CD4-positive, alpha-beta memory T cell (primary cell): Measurements from ENCODE around the gene SPTSSB. TPM values are rescaled to one million over a fixed set of nuclear protein-coding genes. Genes with fewer than 3 reads are reported as not detected.

Source experiments
- CTCF ChIA-PET: fragments of 350-600 bp; sonication (Branson Sonifier 250); formaldehyde crosslinking; loops from one replicate; lab custom pipeline; 2021; ENCODE audit warnings: inconsistent platforms; ENCODE audit not compliant: partially characterized antibody; lab: Charles Lee
- POLR2A ChIA-PET: fragments of 350-600 bp; sonication (Branson Sonifier 250); formaldehyde crosslinking; loops from one replicate; lab custom pipeline; 2021; ENCODE audit not compliant: partially characterized antibody; lab: Charles Lee
- DNase-seq, 5 donors: peaks; one replicate each; pipeline versions ENCODE4 v3.0.0 to v3.0.0-alpha.2; 2020 to 2022; ENCODE audit warnings: mixed read lengths in 1 of 5
- H3K27ac ChIP-seq: one replicate; pipeline ENCODE4 v1.7.0; 2013; ENCODE audit warnings: low read depth, low read length
- H3K27me3 ChIP-seq: 2 replicates; pipeline ENCODE4 v1.7.0; 2013; ENCODE audit warnings: mild to moderate bottlenecking, low read length, moderate library complexity; ENCODE audit not compliant: insufficient read depth
- H3K36me3 ChIP-seq: 2 replicates; pipeline ENCODE4 v1.7.0; 2013; ENCODE audit warnings: mild to moderate bottlenecking, low read length, moderate library complexity; ENCODE audit not compliant: insufficient read depth
- H3K4me1 ChIP-seq: 2 replicates; pipeline ENCODE4 v1.7.0; 2013; ENCODE audit warnings: mild to moderate bottlenecking, low read length, moderate library complexity; ENCODE audit not compliant: insufficient read depth
- H3K4me3 ChIP-seq, 2 donors: one replicate each; pipeline ENCODE4 v1.7.0; 2013; ENCODE audit warnings: low read length in 2 of 2, mild to moderate bottlenecking in 1 of 2
- H3K9me3 ChIP-seq, 2 donors: one replicate each; pipeline ENCODE4 v1.7.0; 2013; ENCODE audit warnings: low read length in 2 of 2, control low read depth in 1 of 2; ENCODE audit not compliant: control insufficient read depth in 1 of 2
- H3K27ac Mint-ChIP-seq, 7 donors: one replicate each; pipeline ENCODE4 v1.8.0; 2020 to 2021; ENCODE audit warnings: mixed read lengths in 7 of 7, mild to moderate bottlenecking in 6 of 7, inconsistent platforms in 3 of 7, moderate library complexity in 3 of 7
- H3K27me3 Mint-ChIP-seq, 2 donors: one replicate each; pipeline ENCODE4 v1.8.0; 2020 to 2021; ENCODE audit warnings: mixed read lengths in 2 of 2
- H3K36me3 Mint-ChIP-seq, 2 donors: one replicate each; pipeline ENCODE4 v1.8.0; 2020 to 2021; ENCODE audit warnings: mixed read lengths in 2 of 2, inconsistent platforms in 1 of 2, mild to moderate bottlenecking in 1 of 2
- H3K4me1 Mint-ChIP-seq, 4 donors: one replicate each; pipeline ENCODE4 v1.8.0; 2020 to 2021; ENCODE audit warnings: mixed read lengths in 4 of 4, mild to moderate bottlenecking in 1 of 4
- H3K4me3 Mint-ChIP-seq, 8 donors: one replicate each; pipeline ENCODE4 v1.8.0; 2020 to 2021; ENCODE audit warnings: mixed read lengths in 8 of 8, mild to moderate bottlenecking in 7 of 8, moderate library complexity in 6 of 8, inconsistent platforms in 3 of 8
- H3K9me3 Mint-ChIP-seq, 8 donors: one replicate each; pipeline ENCODE4 v1.8.0; 2020 to 2021; ENCODE audit warnings: mixed read lengths in 8 of 8, mild to moderate bottlenecking in 5 of 8, inconsistent platforms in 3 of 8, moderate library complexity in 1 of 8
- intact Hi-C: fragments of 100-400 bp; cut with micrococcal nuclease; formaldehyde crosslinking; loops from one replicate; pipeline ENCODE4 v1.15.1; 2023
- polyA plus RNA-seq, 2 donors: library from polyadenylated mRNA; unstranded; fragments of 300-500 nt; fragmentation: Illumina TruSeq; gene quantifications; one replicate each; pipeline ENCODE4 v1.2.3, GENCODE V29; 2021
- total RNA-seq, 2 experiments: library from RNA; stranded (reverse); gene quantifications; one replicate each; pipeline ENCODE4 v1.2.3, GENCODE V29; 2021

Gene SPTSSB
- total and polyA plus RNA-seq, 4 experiments from 2014 or later: 0.08 to 0.79 TPM; not detected in 2

DNA sequence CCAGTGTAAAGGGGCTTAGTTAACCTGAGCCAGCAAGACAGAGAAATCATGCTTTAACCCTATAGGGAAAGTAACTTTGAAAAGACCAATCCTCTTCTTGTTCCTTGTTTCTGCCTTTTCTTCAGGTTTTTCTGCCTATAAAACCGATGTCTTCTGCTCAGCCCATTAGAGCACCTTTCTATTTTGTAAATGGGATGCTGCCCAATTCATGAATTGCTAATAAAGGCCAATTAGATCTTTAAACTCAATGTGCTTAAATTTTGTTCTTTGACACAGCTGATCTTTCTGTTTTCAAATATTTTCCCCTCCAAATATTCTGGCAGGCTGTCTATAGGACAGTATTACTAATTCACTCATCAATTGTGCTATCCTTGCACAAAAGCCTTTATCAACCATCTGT lies 33.8 kb upstream of the SPTSSB start:
- H3K4me1 ChIP-seq: peaks cover 25% of the 10 kb centered on the region
- intact Hi-C loops: loop anchor here (5.0 to 10.0 kb wide), 2 partner anchors 33 to 650 kb away; partner anchors contain the start of genes PPM1L and SPTSSB
- H3K9me3 Mint-ChIP-seq: peaks cover 0 to 3% (median 0%) of the 10 kb centered on the region in 8 donors
- H3K4me3 Mint-ChIP-seq: no peak overlapping the region
- H3K9me3 ChIP-seq: no peaks in the 10 kb centered on the region
- peaks cover 20 to 34% (median 27%) of the 10 kb centered on the region in 4 donors for H3K4me1 Mint-ChIP-seq
- no peak overlapping the region for H3K27ac ChIP-seq
- ChIA-PET POLR2A (no interaction called here), CTCF (interaction anchor here (1.4 to 6.2 kb wide), 3 partner anchors 34 to 130 kb away, joined by 3 to 51 read pairs (median 23); partner anchors contain the start of gene SPTSSB)
- no peaks in the 10 kb centered on the region for H3K36me3 ChIP-seq
- DNase-seq: no peak
- no peaks in the 10 kb centered on the region for H3K27me3 ChIP-seq
- H3K36me3 Mint-ChIP-seq: no peaks in the 10 kb centered on the region
- H3K4me3 ChIP-seq: no peak overlapping the region
- no peak overlapping the region for H3K27ac Mint-ChIP-seq
- H3K27me3 Mint-ChIP-seq: no peaks in the 10 kb centered on the region

DNA sequence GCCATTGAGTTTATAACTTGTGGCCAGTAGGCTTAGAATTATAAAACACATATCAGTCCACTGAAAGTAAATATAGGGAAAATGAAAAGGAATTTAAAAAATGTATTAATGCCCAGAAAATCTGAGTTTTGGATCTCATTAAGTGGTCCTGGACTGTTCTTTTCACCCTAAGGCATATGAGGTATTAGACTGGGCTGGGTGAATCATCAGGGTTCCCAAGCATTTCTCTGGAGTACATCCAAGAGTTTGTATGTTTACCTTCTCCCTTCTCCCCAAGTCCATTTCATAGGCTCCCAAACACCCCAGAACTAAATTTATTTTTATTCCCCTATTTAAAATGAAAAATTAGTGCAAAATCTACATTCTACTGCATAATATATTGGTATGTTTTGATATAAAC lies 31.9 kb upstream of the SPTSSB start:
- H3K4me1 ChIP-seq: peaks cover 25% of the 10 kb centered on the region
- H3K4me3 Mint-ChIP-seq: no peak overlapping the region
- no peaks in the 10 kb centered on the region for H3K9me3 ChIP-seq
- intact Hi-C loops: loop anchor here (10.0 kb wide), 1 partner anchor 648 kb away; the partner anchor contains the start of gene PPM1L
- no peaks in the 10 kb centered on the region for H3K27me3 ChIP-seq
- no peak overlapping the region for H3K27ac Mint-ChIP-seq
- H3K4me1 Mint-ChIP-seq: peaks cover 17 to 38% (median 29%) of the 10 kb centered on the region in 4 donors
- H3K36me3 ChIP-seq: no peaks in the 10 kb centered on the region
- H3K27ac ChIP-seq: no peak overlapping the region
- no peaks in the 10 kb centered on the region for H3K36me3 Mint-ChIP-seq
- no peak for DNase-seq
- POLR2A ChIA-PET: no interaction called here
- H3K27me3 Mint-ChIP-seq: no peaks in the 10 kb centered on the region
- peaks cover 0 to 7% (median 3%) of the 10 kb centered on the region in 8 donors for H3K9me3 Mint-ChIP-seq
- CTCF ChIA-PET: no interaction called here
- no peak overlapping the region for H3K4me3 ChIP-seq

DNA sequence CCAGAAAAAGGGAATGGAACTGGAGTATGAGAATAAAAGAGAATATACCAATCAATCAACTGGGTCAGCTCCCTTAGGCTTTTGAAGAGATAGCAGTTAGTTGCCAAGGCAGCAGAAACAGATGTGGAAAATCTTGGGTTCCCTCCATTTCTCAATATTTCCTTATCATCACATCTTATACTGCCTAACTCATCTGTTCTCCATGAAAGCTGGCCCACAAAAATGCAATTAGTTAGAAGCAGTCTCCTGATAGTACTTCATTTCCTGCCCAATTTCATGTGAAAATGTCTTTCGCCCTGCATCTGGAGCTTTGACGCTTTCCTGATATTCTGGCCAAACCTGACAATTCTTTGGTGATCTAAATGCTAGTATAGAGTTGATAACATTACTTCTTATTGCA lies 30.1 kb upstream of the SPTSSB start:
- no peak overlapping the region for H3K27ac Mint-ChIP-seq
- Histone ChIP-seq H3K36me3 (no peaks in the 10 kb centered on the region), H3K9me3 (no peaks in the 10 kb centered on the region), H3K4me3 (no peak overlapping the region), H3K27ac (no peak overlapping the region), H3K27me3 (no peaks in the 10 kb centered on the region), H3K4me1 (peaks cover 12% of the 10 kb centered on the region)
- no peaks in the 10 kb centered on the region for H3K27me3 Mint-ChIP-seq
- ChIA-PET CTCF (interaction anchor here (1.1 to 1.9 kb wide), 3 partner anchors 96 to 130 kb away, joined by 3 to 5 read pairs (median 5); no protein-coding TSS in a partner anchor), POLR2A (interaction anchor here (1.5 kb wide), 1 partner anchor 10 kb away, joined by 6 read pairs; no protein-coding TSS in a partner anchor)
- no peaks in the 10 kb centered on the region for H3K36me3 Mint-ChIP-seq
- no peak for DNase-seq
- H3K9me3 Mint-ChIP-seq: peaks cover 0 to 10% (median 3%) of the 10 kb centered on the region in 8 donors
- H3K4me3 Mint-ChIP-seq: no peak overlapping the region
- peaks cover 14 to 38% (median 30%) of the 10 kb centered on the region in 4 donors for H3K4me1 Mint-ChIP-seq
- intact Hi-C loops: loop anchor here (10.0 kb wide), 1 partner anchor 647 kb away; the partner anchor contains the start of gene PPM1L

DNA sequence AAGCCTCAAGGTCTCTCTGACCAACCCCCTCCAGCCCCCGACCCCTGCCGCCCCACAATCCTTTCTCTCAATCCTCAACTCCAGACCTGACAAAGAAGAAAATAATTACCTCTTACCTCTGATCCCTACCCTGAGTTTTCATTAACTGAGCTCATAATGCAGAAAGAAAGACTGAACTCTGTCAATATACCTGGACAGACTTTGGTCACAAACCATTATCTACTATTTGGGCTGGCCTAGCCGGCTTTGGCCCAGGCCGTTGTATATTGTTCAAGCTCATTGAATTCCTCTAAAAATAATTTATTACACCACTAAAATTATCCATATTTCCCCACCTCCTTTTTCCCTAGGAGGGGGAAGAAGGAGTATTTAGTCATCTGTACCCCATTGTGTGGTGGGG lies 29.3 kb upstream of the SPTSSB start:
- Histone ChIP-seq H3K27ac (no peak overlapping the region), H3K4me1 (peaks cover 11% of the 10 kb centered on the region), H3K9me3 (no peaks in the 10 kb centered on the region), H3K36me3 (no peaks in the 10 kb centered on the region), H3K27me3 (no peaks in the 10 kb centered on the region), H3K4me3 (no peak overlapping the region)
- ChIA-PET POLR2A (interaction anchor here (1.5 kb wide), 1 partner anchor 9 kb away, joined by 6 read pairs; no protein-coding TSS in a partner anchor), CTCF (interaction anchor here (1.4 kb wide), 1 partner anchor 96 kb away, joined by 5 read pairs; no protein-coding TSS in a partner anchor)
- DNase-seq: no peak
- Mint-ChIP-seq H3K27ac (peak overlapping the region in 1 of 7 donors; percentile 1), H3K4me3 (no peak overlapping the region), H3K27me3 (no peaks in the 10 kb centered on the region), H3K36me3 (no peaks in the 10 kb centered on the region), H3K9me3 (peaks cover 0 to 10% (median 3%) of the 10 kb centered on the region in 8 donors), H3K4me1 (peaks cover 13 to 38% (median 28%) of the 10 kb centered on the region in 4 donors)
- intact Hi-C loops: loop anchor here (10.0 kb wide), 1 partner anchor 646 kb away; the partner anchor contains the start of gene PPM1L

DNA sequence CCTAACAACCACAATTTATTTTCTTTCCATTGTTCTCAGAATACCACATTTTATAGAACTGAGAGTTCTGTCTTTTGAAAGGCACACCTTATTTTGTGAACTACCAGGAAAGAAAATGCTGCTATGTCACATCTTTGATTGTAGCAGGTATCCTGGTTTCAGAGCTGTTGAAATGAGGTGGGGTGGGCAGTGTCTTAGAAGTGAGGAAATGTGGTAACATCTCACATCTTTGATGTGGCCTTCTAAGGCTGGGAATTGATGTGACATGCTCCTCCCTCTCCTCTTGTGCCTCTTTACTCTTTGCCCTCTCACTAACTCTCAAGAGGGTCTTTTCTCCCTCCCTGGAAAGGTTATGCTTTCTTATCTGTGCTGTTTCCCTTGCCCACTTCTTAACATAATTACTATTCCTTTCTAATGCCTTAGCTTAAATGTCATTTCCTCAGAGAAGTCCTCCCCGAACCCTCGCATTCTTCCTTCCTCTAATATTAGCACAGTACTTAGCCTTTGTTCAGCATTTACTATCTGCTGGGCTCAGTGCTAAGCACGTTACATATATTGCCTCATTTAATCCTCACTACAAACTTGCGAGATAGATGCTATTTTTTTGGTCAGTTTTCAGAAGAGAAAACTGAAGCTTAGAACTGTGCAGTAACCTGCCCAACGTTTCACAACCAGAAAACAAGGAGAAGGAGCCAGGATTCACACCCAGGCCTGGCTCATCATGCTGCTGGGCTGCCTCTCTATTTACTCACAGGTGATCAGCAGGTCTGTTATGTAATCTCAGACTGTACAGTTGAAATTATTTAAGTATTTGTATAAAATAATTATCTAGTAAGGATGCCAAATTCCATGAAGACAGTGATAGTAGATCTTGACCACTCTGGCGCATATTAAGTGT lies 24.0 kb upstream of the SPTSSB start:
- POLR2A ChIA-PET: interaction anchor here (0.6 to 1.2 kb wide), 3 partner anchors 45 to 85 kb away, joined by 3 to 5 read pairs (median 3); no protein-coding TSS in a partner anchor
- Mint-ChIP-seq H3K27me3 (peaks cover 0 to 5% of the 10 kb centered on the region in 2 donors), H3K4me3 (peak overlapping the region; percentile 33 to 76 (median 65)), H3K9me3 (peaks cover 0 to 10% (median 1%) of the 10 kb centered on the region in 8 donors), H3K27ac (peak overlapping the region in 6 of 7 donors; percentile 1 to 67 (median 40)), H3K36me3 (no peaks in the 10 kb centered on the region), H3K4me1 (peaks cover 37 to 69% (median 55%) of the 10 kb centered on the region in 4 donors)
- Histone ChIP-seq H3K4me1 (peaks cover 42% of the 10 kb centered on the region), H3K4me3 (no peak overlapping the region), H3K9me3 (no peaks in the 10 kb centered on the region), H3K27ac (no peak overlapping the region), H3K36me3 (no peaks in the 10 kb centered on the region), H3K27me3 (no peaks in the 10 kb centered on the region)
- CTCF ChIA-PET: interaction anchor here (1.0 to 4.6 kb wide), 4 partner anchors 11 to 89 kb away, joined by 3 to 21 read pairs (median 8); no protein-coding TSS in a partner anchor
- intact Hi-C loops: loop anchor here (1.0 to 5.0 kb wide), 3 partner anchors 24 to 85 kb away; partner anchors contain the start of gene SPTSSB
- DNase-seq: peak in 4 of 5 donors; percentile 59 to 72 (median 70)

DNA sequence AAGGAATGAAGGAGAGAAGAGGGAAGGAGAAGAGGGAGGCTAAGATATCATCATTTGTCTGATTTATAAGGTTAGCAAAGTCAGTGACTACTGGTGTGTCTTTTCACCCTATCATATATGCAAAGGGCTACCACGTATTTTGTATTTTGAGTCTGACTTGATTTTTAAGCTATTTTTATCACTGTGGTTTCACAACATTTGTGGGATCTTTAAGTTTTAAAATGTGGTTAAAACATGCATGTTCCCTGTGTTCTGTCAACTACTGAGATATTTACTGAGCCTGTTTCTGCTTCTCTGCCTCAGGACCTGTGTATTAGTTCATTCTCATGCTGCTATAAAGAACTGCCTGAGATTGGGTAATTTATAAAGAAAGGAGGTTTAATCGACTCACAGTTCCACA lies 22.5 kb upstream of the SPTSSB start:
- Histone ChIP-seq H3K4me3 (no peak overlapping the region), H3K36me3 (no peaks in the 10 kb centered on the region), H3K27me3 (no peaks in the 10 kb centered on the region), H3K9me3 (no peaks in the 10 kb centered on the region), H3K4me1 (peaks cover 42% of the 10 kb centered on the region), H3K27ac (no peak overlapping the region)
- Mint-ChIP-seq H3K4me1 (peaks cover 37 to 67% (median 55%) of the 10 kb centered on the region in 4 donors), H3K36me3 (no peaks in the 10 kb centered on the region), H3K4me3 (peak overlapping the region in 6 of 8 donors; percentile 35 to 76 (median 56)), H3K27ac (peak overlapping the region in 5 of 7 donors; percentile 1 to 51 (median 5)), H3K9me3 (peaks cover 0 to 10% (median 1%) of the 10 kb centered on the region in 8 donors), H3K27me3 (peaks cover 0 to 5% of the 10 kb centered on the region in 2 donors)
- intact Hi-C loops: loop anchor here (2.0 kb wide), 1 partner anchor 83 kb away; no protein-coding TSS in a partner anchor
- POLR2A ChIA-PET: no interaction called here
- CTCF ChIA-PET: interaction anchor here (1.3 to 4.6 kb wide), 2 partner anchors 10 to 16 kb away, joined by 3 to 21 read pairs; no protein-coding TSS in a partner anchor
- no peak for DNase-seq
